Activated CD4-positive, alpha-beta T cell treated with anti-CD3 and anti-CD28 coated beads, Interleukin-2, amount 50 U/mL, for 24 hours (primary cell): ENCODE results near the gene ARFRP1.

Experiments
- DNase-seq, 2 donors: peaks; one replicate each; pipeline ENCODE4 v3.0.0-alpha.2; 2020; ENCODE audit warnings: low read depth in 1 of 2, low spot score in 1 of 2

Gene ARFRP1

GRCh38 chr20:63744158-63744557 is 36.4 kb upstream of the ARFRP1 start:
- no peak for DNase-seq

GRCh38 chr20:63743210-63743970 is 35.6 kb upstream of the ARFRP1 start:
- no peak for DNase-seq

GRCh38 chr20:63742381-63743024 is 34.7 kb upstream of the ARFRP1 start:
- no peak for DNase-seq

- no peak for DNase-seq
Observed at GRCh38 chr20:63741676-63742380, 34.1 kb upstream of the ARFRP1 start.

GRCh38 chr20:63741354-63741675 is 33.5 kb upstream of the ARFRP1 start:
- DNase-seq: no peak

GRCh38 chr20:63740627-63741353 is 33.0 kb upstream of the ARFRP1 start:
- no peak for DNase-seq

GRCh38 chr20:63740070-63740626 is 32.4 kb upstream of the ARFRP1 start:
- no peak for DNase-seq

- peak in 1 of 2 donors; percentile 43 for DNase-seq
Observed at GRCh38 chr20:63739130-63740069, 31.6 kb upstream of the ARFRP1 start, which contains the start of gene SLC2A4RG. Gene SLC2A4RG (plus strand): TSS chr20:63739776. CDS start chr20:63739913, 137 bp downstream.

GRCh38 chr20:63738687-63739129 is 30.9 kb upstream of the ARFRP1 start:
- DNase-seq: no peak

GRCh38 chr20:63737945-63738686 is 30.3 kb upstream of the ARFRP1 start:
- DNase-seq: no peak

- no peak for DNase-seq
Observed at GRCh38 chr20:63737695-63737944, 29.8 kb upstream of the ARFRP1 start.

- DNase-seq: no peak
Observed at GRCh38 chr20:63736893-63737694, 29.3 kb upstream of the ARFRP1 start.

- DNase-seq: no peak
Observed at GRCh38 chr20:63735859-63736718, 28.3 kb upstream of the ARFRP1 start, which contains the start of gene LIME1. Gene LIME1 (plus strand): TSS chr20:63736664. CDS start chr20:63737550, 886 bp downstream.

- DNase-seq: no peak
Observed at GRCh38 chr20:63734946-63735858, 27.4 kb upstream of the ARFRP1 start.

GRCh38 chr20:63734111-63734945 is 26.6 kb upstream of the ARFRP1 start:
- no peak for DNase-seq

GRCh38 chr20:63733579-63734081 is 25.9 kb upstream of the ARFRP1 start:
- no peak for DNase-seq
